HG02870 (cell line): ENCODE results near the gene STC2.

Source experiments
- ATAC-seq: cut with Tn5 transposase; IDR thresholded peaks from one replicate; pipeline ENCODE4 v1.9.1; 2021; ENCODE audit warnings: mild to moderate bottlenecking, moderate library complexity; ENCODE audit not compliant: unreplicated experiment

Gene STC2

DNA sequence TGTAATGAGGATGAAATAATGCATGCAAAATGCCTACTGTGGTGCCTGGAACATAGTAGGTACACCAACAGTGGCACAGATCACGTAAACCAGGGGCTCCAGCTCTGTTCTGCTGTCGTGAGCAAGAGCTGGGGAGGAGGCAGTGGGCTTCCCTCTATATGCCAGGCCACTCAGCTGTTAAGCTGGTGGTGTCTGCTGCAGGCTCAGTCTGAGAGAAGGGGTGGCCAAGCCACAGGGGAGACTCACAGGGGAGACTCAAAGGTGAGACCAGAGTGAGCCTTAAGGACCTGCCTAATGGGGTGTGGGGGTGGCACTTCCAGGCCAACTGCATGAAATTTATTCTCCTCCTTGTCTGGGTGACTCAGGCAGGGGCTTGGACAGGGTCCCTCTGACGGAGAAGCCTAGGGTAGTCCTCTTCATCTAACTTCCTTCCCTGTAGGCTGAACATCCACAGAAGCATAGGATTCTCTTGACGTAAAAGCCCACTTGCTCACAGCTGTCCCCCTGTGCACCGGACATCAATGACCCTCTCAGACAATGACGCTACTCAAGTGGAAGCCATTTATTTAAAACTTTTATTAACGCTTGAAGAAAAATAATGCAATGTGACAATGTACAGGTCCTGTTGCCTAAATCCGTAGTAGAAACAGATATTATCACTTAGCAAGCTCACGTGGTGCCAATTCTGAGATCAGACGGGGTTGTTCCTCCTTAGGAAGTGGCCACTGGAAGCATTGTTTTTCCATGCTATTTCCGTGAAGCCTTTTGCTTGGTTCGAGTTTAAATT is 13.9 kb downstream of the STC2 start:
- ATAC-seq: no peak

DNA sequence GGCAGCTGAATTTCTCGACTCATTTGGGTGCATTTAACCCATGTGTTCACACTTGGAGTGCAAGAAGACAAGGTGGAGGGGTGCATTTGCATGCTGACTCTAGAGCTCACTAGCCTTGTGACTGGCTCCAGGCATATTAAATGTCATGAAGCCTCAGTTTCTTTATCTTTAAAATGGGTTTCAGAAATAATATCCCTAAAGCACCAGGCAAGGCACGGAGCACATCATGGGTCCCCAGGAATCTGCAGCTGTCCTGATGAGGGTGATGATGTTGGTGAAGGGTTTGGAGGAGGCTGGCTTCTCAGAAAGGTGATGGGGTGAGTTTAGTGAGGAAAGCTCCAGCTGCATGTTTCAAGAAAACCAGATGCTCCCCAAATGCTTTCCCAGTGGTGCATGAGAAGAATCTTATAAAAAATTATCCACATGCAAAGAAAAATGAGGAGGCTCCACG is 14.8 kb downstream of the STC2 start:
- no peak for ATAC-seq

GRCh38 chr5:173312821-173313220 is 15.4 kb downstream of the STC2 start:
- ATAC-seq: no peak

- no peak for ATAC-seq
Measured at GRCh38 chr5:173311818-173312585, 16.2 kb downstream of the STC2 start.

DNA sequence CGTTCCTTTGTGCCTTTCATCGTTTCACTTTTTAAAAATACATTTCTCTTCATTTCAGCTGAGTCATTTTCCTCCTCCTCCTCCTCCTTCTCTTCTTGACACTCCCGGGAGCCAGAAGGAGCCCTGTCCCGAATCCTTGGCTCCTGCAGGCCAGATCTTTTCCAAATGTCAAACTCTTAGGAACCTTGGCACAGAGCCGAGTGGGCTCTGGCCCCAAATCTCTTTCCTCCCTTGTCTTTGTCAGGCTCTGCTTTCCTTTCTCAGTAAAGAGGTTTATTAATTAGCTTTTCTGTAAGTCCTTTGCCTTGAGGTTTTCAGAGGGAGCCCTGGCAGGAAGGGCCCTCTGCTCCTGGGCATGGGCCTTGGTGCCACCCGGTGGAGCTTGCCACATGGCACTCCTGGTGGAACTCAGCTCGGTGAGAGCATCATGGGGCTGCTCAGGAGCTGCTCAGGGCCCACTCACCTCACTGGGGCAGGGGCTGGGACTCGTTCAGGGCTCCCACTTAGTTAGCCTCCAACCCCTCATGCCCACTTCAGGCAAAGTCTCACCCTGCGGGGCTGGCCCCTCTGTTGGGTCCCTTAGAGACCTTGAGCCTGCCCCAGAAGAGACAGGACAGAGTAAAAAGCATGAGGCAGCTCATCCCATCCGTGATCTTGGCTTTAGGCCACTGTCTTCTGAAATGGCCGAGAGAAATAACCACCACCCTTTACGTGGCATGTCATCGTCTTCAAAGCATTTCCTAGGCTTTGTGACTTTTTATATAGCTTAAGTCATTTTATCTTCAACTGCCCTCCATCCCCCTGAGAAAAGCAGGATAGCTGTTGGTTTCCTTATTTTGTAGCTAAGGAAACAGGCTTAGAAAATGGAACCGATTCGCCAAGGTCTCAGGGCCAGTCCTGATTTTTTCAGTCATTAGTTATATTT is 17.1 kb downstream of the STC2 start:
- no peak for ATAC-seq

- no peak for ATAC-seq
Measured at GRCh38 chr5:173310218-173310769, 17.9 kb downstream of the STC2 start.

DNA sequence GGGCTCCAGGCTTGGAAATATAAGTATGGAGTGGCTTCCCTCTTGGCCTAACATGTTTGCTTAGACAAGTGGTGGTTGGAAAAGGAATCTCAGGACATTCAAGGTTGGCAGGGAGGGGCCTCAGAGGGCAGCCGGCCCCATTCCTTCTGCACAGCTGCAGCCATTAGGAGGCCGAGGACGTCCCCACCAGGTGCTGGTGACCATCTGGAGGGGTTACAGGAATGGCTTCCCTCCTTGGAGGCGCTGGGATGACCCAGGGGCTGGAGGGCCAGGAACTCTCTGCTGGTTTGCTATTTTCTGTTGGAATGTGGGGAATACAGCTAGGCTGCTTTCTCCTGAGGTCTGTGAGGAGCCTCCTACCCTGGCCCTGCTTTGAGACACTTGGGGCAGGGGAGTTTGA is 18.5 kb downstream of the STC2 start:
- ATAC-seq: no peak

- ATAC-seq: no peak
Measured at GRCh38 chr5:173308226-173308625, 20.0 kb downstream of the STC2 start.

DNA sequence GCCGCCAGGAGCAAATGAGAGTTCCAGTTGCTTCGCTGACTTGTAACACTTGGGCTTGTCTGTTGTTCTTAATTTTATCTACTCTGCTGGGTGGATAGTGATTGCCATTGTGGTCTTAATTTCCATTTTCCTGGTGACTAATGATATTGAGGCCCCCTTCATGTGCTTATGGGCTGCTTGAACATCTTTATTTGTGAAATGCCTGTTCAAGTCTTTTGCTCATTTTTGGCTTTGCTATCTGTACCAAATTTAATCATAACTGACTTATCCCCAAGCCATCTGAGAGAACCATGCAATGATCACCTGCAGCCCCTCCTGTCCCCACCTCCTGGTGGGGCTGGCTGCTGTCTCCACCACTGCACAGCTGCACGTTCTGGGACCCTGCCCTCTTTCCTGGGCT is 20.5 kb downstream of the STC2 start:
- no peak for ATAC-seq

GRCh38 chr5:173306695-173307094 is 21.5 kb downstream of the STC2 start:
- ATAC-seq: no peak

DNA sequence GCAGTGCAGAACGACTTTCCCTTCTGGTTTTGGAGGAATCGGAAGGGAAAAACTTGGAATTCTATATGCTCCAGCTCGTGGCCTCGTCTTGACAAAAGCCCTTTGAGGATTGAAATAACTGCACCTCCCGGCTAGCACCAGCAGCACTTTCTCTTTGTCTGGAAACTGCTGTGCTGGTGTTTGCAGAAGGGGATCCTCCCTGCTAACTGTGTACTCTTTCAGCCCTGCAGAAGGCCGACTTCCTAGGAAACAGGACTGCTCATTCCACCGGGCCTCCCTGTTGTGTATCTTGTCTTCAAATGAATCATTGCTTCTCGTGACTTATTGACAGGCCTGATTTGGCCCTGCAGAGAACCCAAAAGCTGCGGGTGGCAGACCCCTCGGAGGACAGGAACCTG is 23.6 kb downstream of the STC2 start:
- ATAC-seq: no peak

- no peak for ATAC-seq
Measured at GRCh38 chr5:173303878-173304590, 24.2 kb downstream of the STC2 start.

GRCh38 chr5:173302546-173303155 is 25.6 kb downstream of the STC2 start:
- no peak for ATAC-seq

GRCh38 chr5:173301695-173302545 is 26.3 kb downstream of the STC2 start:
- ATAC-seq: no peak

GRCh38 chr5:173300389-173301047 is 27.7 kb downstream of the STC2 start:
- no peak for ATAC-seq

DNA sequence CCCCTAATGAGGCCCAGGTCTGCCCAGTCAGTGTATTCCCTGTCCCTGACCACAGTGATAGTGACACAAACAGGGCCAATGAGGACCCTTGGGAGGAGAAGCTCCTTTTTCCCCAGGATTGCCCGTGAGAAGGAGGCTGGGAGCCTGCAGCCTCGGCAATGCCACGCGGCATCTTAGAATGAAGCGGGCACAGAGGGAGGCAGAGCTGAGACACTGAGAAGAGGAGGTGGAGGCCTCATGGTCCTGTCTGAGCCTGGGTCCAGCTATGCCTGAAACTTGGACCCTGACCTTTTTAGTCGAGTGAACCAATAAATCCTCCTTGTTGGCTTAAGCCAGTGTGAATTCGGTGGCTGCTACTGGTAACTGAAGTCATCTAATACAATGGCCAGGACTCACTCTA is 28.4 kb downstream of the STC2 start:
- no peak for ATAC-seq

DNA sequence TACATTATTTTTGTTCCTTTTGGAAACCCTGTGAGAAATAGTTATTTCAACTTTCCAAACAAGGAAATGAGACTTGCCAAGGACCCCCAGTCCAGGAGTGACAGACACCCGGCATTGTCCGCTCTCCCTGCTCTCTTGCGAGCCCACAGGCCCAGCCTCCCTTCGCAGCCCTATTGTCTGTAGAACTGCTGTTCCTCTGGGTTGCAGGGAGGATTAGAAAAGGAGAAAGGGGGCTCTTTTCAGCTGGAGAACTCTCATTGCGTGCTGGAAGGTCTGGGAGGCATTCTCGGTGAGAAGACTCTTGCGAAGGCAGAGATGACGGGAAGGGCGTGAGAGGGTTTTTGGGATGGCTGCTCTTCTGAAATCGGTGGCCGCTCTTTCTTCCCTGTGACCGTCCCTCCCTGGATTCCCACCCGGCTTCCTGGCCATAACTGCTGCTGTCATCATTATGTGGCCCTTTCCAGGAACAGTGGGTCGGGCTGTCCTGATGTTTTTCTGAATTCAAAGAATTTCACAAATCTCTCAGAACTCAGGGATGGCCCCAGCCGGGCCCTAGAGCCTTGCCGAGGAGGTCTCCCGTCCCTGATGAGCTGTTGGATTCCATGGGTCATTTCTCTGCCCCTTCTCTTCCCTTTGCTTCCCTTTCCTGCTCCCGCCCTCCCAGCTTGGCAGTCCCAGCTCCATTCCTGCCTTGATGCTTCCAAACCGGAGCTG is 29.8 kb downstream of the STC2 start:
- ATAC-seq: no peak

GRCh38 chr5:173297813-173298212 is 30.4 kb downstream of the STC2 start:
- no peak for ATAC-seq
